Pulmonary artery endothelial cell (primary cell): ENCODE measurements around the gene TRAK1. TPM values are rescaled to one million over a fixed set of nuclear protein-coding genes. Genes with fewer than 3 reads are reported as not detected.

Source experiments
- DNase-seq: peaks from one replicate; pipeline ENCODE4 v3.0.0-alpha.2; 2011; ENCODE audit warnings: low read depth, low spot score
- total RNA-seq: library from RNA; depleted of rRNA; stranded (reverse); fragments of >200 nt; gene quantifications from 2 replicates; pipeline ENCODE4 v1.2.3, GENCODE V29; 2014

Gene TRAK1
- total RNA-seq, 1 donor from 2014 or later: 41.5 TPM

GRCh38 chr3:42229942-42230688 is 139.0 kb downstream of the TRAK1 start:
- no peak for DNase-seq

GRCh38 chr3:42230860-42231259 is 139.7 kb downstream of the TRAK1 start:
- DNase-seq: no peak

- DNase-seq: no peak
Observed at GRCh38 chr3:42235532-42235931, 144.4 kb downstream of the TRAK1 start.

GRCh38 chr3:42236611-42237010 is 145.5 kb downstream of the TRAK1 start:
- DNase-seq: no peak

- no peak for DNase-seq
Observed at GRCh38 chr3:42246091-42246490, 154.9 kb downstream of the TRAK1 start.

- DNase-seq: peak; percentile 26
Observed at GRCh38 chr3:42247576-42248027, 156.4 kb downstream of the TRAK1 start.

GRCh38 chr3:42250761-42251160 is 159.6 kb downstream of the TRAK1 start:
- DNase-seq: no peak

- no peak for DNase-seq
Observed at GRCh38 chr3:42254566-42254965, 163.4 kb downstream of the TRAK1 start.

GRCh38 chr3:42256135-42256819 is 165.1 kb downstream of the TRAK1 start:
- no peak for DNase-seq

GRCh38 chr3:42257007-42257406 is 165.8 kb downstream of the TRAK1 start:
- no peak for DNase-seq

- DNase-seq: no peak
Observed at GRCh38 chr3:42262525-42262924, 171.4 kb downstream of the TRAK1 start.

- no peak for DNase-seq
Observed at GRCh38 chr3:42263354-42264346, 172.5 kb downstream of the TRAK1 start.

- DNase-seq: no peak
Observed at GRCh38 chr3:42264399-42265058, 173.4 kb downstream of the TRAK1 start.

- DNase-seq: no peak
Observed at GRCh38 chr3:42265059-42265991, 174.2 kb downstream of the TRAK1 start.

GRCh38 chr3:42266085-42266484 is 174.9 kb downstream of the TRAK1 start, which contains the start of gene CCK:
Gene CCK (minus strand): TSS chr3:42266185. CDS start chr3:42263630, 2,555 bp downstream.
- no peak for DNase-seq

- no peak for DNase-seq
Observed at GRCh38 chr3:42267878-42268277, 176.7 kb downstream of the TRAK1 start.

- DNase-seq: no peak
Observed at GRCh38 chr3:42269647-42270046, 178.5 kb downstream of the TRAK1 start.

GRCh38 chr3:42270561-42270960 is 179.4 kb downstream of the TRAK1 start:
- no peak for DNase-seq

- no peak for DNase-seq
Observed at GRCh38 chr3:42271786-42272185, 180.6 kb downstream of the TRAK1 start.

- DNase-seq: no peak
Observed at GRCh38 chr3:42273361-42273760, 182.2 kb downstream of the TRAK1 start.
